Measurements from ENCODE around the gene TFAP2E. TPM values are rescaled to one million over a fixed set of nuclear protein-coding genes. Genes with fewer than 3 reads are reported as not detected.

The TFAP2E gene
- total and polyA plus RNA-seq, 7 donors, result 0.04 to 0.12 (median 0.06) TPM; not detected in 4

- Histone ChIP-seq H3K36me3 (ENCODE audit: insufficient read depth in 1 of 2, low read depth in 1 of 2) (peaks cover 8 to 98% of the 10 kb centered on the region in 2 donors), H3K4me3 (no peak overlapping the region)
- WGBS, 3 donors, result 85 to 91% (median 87%) methylated on average over 3 of the region's 3 CpGs
Observed at GRCh38 chr1:35631396-35631795, 58.3 kb downstream of the TFAP2E start.

GRCh38 chr1:35633547-35633946 is 60.4 kb downstream of the TFAP2E start:
- TF ChIP-seq CTCF (IDR thresholded peaks at IDR 0.05), result no peak
- Histone ChIP-seq H3K9me3 (no peaks in the 10 kb centered on the region), H3K27me3 (ENCODE audit: insufficient read depth in 3 of 3, low read length in 2 of 3) (no peaks in the 10 kb centered on the region), H3K36me3 (ENCODE audit: insufficient read depth in 1 of 2, low read depth in 1 of 2) (peaks cover 8 to 78% of the 10 kb centered on the region in 2 donors), H3K4me3 (no peak overlapping the region), H3K27ac (no peak overlapping the region), H3K4me1 (peaks cover 27% of the 10 kb centered on the region)
- DNase-seq (no peak), ATAC-seq (no peak)
- intact Hi-C loops (cut with DNase I), result no loop called here

More at GRCh38 chr1:35631396-35631795, 58.3 kb downstream of the TFAP2E start:
- Histone ChIP-seq H3K27ac (no peak overlapping the region), H3K4me1 (peaks cover 5% of the 10 kb centered on the region), H3K27me3 (ENCODE audit: insufficient read depth in 3 of 3, low read length in 2 of 3) (no peaks in the 10 kb centered on the region), H3K9me3 (no peaks in the 10 kb centered on the region)
- ATAC-seq (no peak), DNase-seq (no peak)
- intact Hi-C loops (cut with DNase I), result no loop called here
- no peak for TF ChIP-seq CTCF (IDR thresholded peaks at IDR 0.05)

- no peak for TF ChIP-seq CTCF (IDR thresholded peaks at IDR 0.05)
- no peaks in the 10 kb centered on the region for H3K27me3 ChIP-seq (ENCODE audit: insufficient read depth in 3 of 3, low read length in 2 of 3)
- DNase-seq (no peak), ATAC-seq (no peak)
- 0% methylated on average over 1 of the region's 1 CpG for WGBS, 3 donors
- peaks cover 0 to 40% of the 10 kb centered on the region in 2 donors for H3K36me3 ChIP-seq (ENCODE audit: insufficient read depth in 1 of 2, low read depth in 1 of 2)
- intact Hi-C loops (cut with DNase I), result no loop called here
- peak overlapping the region; percentile 96 for H3K4me3 ChIP-seq
- peak overlapping the region; percentile 51 for H3K27ac ChIP-seq
- H3K9me3 ChIP-seq, result no peaks in the 10 kb centered on the region
- peaks cover 34% of the 10 kb centered on the region for H3K4me1 ChIP-seq
Observed at GRCh38 chr1:35637401-35637809, 64.3 kb downstream of the TFAP2E start.

GRCh38 chr1:35640380-35641232 is 67.5 kb downstream of the TFAP2E start:
- peaks cover 0 to 8% of the 10 kb centered on the region in 2 donors for H3K36me3 ChIP-seq (ENCODE audit: insufficient read depth in 1 of 2, low read depth in 1 of 2)
- H3K27me3 ChIP-seq (ENCODE audit: insufficient read depth in 3 of 3, low read length in 2 of 3), result peaks cover 0 to 3% (median 0%) of the 10 kb centered on the region in 3 donors
- H3K4me3 ChIP-seq, result peak overlapping the region; percentile 96
- H3K4me1 ChIP-seq, result peaks cover 34% of the 10 kb centered on the region
- H3K27ac ChIP-seq, result peak overlapping the region; percentile 95
- no peak for TF ChIP-seq CTCF (IDR thresholded peaks at IDR 0.05)
- 16 to 20% (median 18%) methylated on average over 29 of the region's 29 CpGs for WGBS, 3 donors
- DNase-seq (no peak), ATAC-seq (peak in 2 of 4 donors; percentile 6 to 36)
- no peaks in the 10 kb centered on the region for H3K9me3 ChIP-seq
- intact Hi-C loops (cut with DNase I), result loop anchor here (5.0 to 10.0 kb wide), 3 partner anchors 74 to 78 kb away; partner anchors contain the start of gene C1orf216 (in 2 of the 2)
